Omental fat pad (tissue), 4 donors: ENCODE measurements around the gene TNNC2. TPM values are rescaled to one million over a fixed set of nuclear protein-coding genes. Genes with fewer than 3 reads are reported as not detected.

Source experiments
- ATAC-seq: fragments of 150-250 bp; one replicate; pipeline ENCODE4 v1.9.1; 2016; ENCODE audit warnings: mild to moderate bottlenecking, moderate library complexity; ENCODE audit not compliant: low FRiP score
- DNase-seq: peaks from one replicate; pipeline ENCODE4 v3.0.0-alpha.2; 2019; ENCODE audit warnings: low spot score
- total RNA-seq, 4 donors: library from RNA; depleted of rRNA; stranded (reverse); fragments of >200 nt; gene quantifications; one replicate each; pipeline ENCODE4 v1.1.0, GENCODE V29; 2016
- TF ChIP-seq, protein P1 (sequence below), 3 donors: fragments of 450-650 bp; IDR thresholded peaks; one replicate each; pipeline ENCODE4 v1.5.1; 2016 to 2017; ENCODE audit warnings: antibody characterized with exemption in 3 of 3, mild to moderate bottlenecking in 3 of 3, moderate library complexity in 2 of 3

TNNC2 gene
- total RNA-seq, 4 donors from 2014 or later = 1.2 to 2.2 (median 1.5) TPM; not detected in 1

DNA sequence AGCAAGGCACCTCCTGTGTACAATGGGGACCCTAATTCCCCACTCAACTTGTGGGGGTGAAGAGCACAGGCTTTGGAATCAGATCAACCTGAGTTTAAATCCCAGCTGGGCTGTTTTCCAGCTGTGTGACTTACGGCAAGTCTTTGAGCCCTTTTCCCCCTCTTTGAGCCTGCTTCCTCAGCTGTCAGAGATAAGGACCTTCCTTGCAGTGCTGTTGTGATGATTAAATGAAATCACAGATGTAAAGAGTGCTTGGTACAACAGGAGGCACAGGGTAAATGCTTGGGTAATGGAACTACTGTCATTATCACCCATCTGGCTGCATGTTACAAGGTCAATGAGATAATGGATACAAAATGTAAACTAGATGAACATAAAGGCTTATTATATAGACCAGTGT is 9.7 kb upstream of the TNNC2 start:
- TF ChIP-seq, protein P1, sequence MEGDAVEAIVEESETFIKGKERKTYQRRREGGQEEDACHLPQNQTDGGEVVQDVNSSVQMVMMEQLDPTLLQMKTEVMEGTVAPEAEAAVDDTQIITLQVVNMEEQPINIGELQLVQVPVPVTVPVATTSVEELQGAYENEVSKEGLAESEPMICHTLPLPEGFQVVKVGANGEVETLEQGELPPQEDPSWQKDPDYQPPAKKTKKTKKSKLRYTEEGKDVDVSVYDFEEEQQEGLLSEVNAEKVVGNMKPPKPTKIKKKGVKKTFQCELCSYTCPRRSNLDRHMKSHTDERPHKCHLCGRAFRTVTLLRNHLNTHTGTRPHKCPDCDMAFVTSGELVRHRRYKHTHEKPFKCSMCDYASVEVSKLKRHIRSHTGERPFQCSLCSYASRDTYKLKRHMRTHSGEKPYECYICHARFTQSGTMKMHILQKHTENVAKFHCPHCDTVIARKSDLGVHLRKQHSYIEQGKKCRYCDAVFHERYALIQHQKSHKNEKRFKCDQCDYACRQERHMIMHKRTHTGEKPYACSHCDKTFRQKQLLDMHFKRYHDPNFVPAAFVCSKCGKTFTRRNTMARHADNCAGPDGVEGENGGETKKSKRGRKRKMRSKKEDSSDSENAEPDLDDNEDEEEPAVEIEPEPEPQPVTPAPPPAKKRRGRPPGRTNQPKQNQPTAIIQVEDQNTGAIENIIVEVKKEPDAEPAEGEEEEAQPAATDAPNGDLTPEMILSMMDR (IDR thresholded peaks at IDR 0.05) = no peak
- DNase-seq (no peak), ATAC-seq (no peak)

DNA sequence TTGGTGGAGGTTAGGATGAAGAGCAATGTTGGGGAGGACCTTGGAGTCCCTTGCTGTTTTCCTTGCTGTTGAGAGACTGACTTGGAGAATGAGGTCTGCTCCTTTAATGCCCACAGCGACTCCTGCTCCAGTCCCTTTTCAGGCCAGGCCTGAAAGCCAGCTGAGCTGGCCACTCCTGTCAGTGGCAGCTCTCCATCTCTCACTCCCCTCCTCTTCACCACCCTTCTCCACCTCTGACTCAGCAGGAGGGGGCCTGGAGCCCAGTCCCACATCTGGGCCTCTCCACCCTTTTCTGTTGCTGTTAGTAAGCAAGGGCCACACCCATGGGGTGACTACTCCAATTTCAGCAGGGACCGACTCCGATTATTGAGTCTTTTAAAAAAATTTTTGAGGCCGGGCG is 8.7 kb upstream of the TNNC2 start:
- TF ChIP-seq, protein P1 (IDR thresholded peaks at IDR 0.05) = no peak
- ATAC-seq (peak; percentile 44), DNase-seq (no peak)

DNA sequence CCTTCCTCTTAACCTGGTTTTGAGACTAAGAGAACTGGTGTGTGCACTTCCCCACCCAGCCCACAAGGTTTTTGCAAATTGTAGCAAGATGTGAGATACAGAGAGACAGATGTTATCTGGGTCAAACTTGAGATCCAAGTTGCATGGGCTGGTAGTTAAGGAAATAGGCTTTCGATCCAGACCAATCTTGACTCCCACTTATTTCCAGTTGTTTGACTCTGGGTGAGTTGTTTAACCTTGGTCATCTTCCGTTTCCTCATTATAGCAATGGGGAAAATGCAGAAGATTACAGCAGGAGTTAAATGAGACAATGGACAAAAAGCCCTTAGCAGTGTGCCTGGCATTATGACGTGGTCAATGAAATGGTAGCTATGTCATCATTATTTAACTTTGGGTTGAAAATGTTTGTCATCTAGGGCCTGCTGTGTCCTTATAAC is 8.2 kb upstream of the TNNC2 start:
- DNase-seq (no peak), ATAC-seq (no peak)
- TF ChIP-seq, protein P1 (IDR thresholded peaks at IDR 0.05) = no peak

DNA sequence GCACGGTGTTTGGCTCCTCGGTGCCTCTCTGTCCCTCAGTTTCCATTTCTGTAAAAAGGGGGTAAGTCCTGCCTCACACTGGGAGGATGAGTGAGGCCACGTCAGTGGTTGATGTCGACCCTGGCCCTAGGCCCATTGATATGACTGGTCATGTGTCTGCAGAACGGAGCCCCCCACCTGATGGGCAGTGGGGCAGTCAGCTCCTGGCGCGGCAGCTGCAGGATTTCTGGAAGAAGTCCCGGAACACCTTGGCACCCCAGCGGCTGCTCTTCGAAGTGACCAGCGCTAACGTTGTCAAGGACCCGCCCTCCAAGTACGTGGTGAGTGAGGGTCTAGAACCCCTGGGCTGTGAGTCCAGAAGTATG is 7.7 kb upstream of the TNNC2 start:
- ATAC-seq (no peak), DNase-seq (no peak)
- TF ChIP-seq, protein P1 (IDR thresholded peaks at IDR 0.05) = no peak

DNA sequence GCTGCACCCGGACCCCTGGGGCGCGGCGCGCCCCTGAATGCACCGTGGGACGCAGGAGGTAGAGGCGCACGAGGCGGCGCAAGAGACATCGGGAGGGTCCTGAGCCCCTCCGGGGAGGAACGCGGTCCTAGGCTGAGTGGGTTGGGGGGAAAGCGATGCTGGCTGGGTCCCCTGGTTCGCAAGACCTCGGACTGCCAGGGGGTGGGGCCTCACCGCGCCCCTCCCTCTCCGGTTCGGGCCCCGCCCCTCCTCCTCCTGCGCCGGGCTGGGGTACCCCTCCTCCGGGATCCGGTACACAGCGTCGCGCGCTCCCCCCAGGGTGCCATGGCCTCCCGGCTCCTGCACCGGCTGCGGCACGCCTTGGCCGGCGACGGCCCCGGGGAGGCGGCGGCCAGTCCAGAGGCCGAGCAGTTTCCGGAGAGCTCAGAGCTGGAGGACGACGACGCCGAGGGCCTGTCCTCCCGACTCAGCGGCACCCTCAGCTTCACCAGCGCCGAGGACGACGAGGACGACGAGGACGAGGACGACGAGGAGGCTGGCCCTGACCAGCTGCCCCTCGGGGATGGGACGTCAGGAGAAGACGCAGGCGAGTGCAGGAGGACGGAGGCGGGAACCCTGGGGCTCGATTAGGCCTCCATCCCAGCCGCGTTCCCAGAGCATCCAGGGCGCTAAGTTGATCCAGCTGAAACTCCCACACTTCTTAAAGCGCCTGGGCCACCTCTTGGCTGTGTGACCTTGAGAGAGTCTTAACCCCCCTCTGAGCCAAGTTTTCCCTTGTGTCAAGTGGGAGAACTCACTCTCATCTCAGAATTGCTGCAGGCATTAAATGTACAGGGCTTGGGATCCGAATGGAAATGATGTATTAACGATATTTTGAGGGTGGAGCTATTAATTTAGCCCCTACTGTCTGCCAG is 7.0 kb upstream of the TNNC2 start:
- DNase-seq = no peak
- ATAC-seq = peak; percentile 88
- TF ChIP-seq, protein P1 (IDR thresholded peaks at IDR 0.05) = no peak

DNA sequence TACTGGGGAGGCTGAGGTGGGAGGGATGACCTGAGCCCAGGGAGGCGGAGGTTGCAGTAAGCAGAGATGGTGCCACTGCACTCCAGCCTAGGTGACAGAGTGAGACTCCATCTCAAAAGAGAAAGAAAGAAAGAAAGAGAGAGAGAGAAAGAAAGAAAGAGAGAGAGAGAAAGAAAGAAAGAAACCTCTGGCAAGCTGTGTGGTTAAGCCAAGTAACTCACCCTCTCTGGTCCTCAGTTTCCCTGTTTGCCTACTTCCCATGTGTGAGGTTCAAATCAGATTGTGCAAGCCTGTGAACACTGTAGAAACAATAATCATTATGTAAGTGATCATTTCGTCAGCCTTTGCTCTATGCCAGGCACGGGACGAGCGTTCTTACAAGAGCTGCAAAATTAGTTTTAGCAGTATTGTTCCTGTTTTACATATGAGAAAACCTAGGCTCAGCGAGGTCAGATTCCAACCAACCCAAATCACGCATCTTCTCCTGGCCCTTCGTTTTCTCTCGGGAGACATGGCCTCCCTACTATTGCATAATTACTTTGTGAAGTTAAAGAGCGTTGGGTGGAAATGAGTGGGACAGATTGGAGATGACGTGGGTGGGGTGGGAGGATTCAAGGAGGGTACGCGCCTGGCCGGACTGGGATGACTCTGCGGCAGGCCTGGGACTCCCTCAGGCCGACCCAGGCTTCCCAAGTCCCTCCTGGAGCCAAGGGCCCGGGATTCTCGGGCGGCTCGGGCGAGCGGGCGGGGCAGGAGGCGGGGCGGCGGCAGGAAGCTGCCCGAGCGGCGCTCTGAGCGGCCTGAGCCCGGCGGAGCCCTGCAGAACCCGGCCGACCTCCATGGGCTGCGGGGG is 6.1 kb upstream of the TNNC2 start, which contains the start of gene SNX21:
TSS of gene SNX21 (plus strand) at position 770 of the 853 bp plus-strand sequence. CDS start 121 bp downstream, outside the sequence.
- DNase-seq (peak; percentile 66), ATAC-seq (peak; percentile 91)
- TF ChIP-seq, protein P1 (IDR thresholded peaks at IDR 0.05) = no peak
